Neural progenitor cell (in vitro differentiated cells): ENCODE results near the gene NPRL2. TPM values are rescaled to one million over a fixed set of nuclear protein-coding genes. Genes with fewer than 3 reads are reported as not detected.

Source experiments
- DNase-seq: peaks from one replicate; pipeline ENCODE4 v3.0.0-alpha.2; 2016; ENCODE audit warnings: low spot score
- H2AFZ ChIP-seq: fragments of 200-600 bp; sonication (generic); replicated peaks from 2 replicates; pipeline ENCODE4 v1.6.1; 2016; ENCODE audit warnings: antibody characterized with exemption
- H3F3A ChIP-seq: fragments of 200-600 bp; sonication (generic); 2 replicates; pipeline ENCODE4 v1.6.1; 2016; ENCODE audit warnings: antibody characterized with exemption, low read depth
- H3K27ac ChIP-seq: fragments of 200-600 bp; sonication (generic); 2 replicates; pipeline ENCODE4 v1.5.1; 2016; ENCODE audit warnings: mild to moderate bottlenecking
- H3K27me3 ChIP-seq: fragments of 200-600 bp; sonication (generic); 2 replicates; pipeline ENCODE4 v1.6.1; 2016; ENCODE audit warnings: mild to moderate bottlenecking, moderate library complexity
- H3K36me3 ChIP-seq: fragments of 200-600 bp; sonication (generic); 2 replicates; pipeline ENCODE4 v1.5.1; 2016
- H3K4me1 ChIP-seq: fragments of 200-600 bp; sonication (generic); 2 replicates; pipeline ENCODE4 v1.6.1; 2016; ENCODE audit warnings: mixed run types
- H3K4me2 ChIP-seq: fragments of 200-600 bp; sonication (generic); 2 replicates; pipeline ENCODE4 v1.6.1; 2016
- H3K4me3 ChIP-seq: fragments of 200-600 bp; sonication (generic); 2 replicates; pipeline ENCODE4 v1.5.1; 2016
- H3K79me2 ChIP-seq: fragments of 200-600 bp; sonication (generic); 2 replicates; pipeline ENCODE4 v1.6.1; 2016; ENCODE audit warnings: low read depth
- H3K9ac ChIP-seq: fragments of 200-600 bp; sonication (generic); 2 replicates; pipeline ENCODE4 v1.6.1; 2016
- H3K9me3 ChIP-seq: fragments of 200-600 bp; sonication (generic); 2 replicates; pipeline ENCODE4 v1.5.1; 2016; ENCODE audit warnings: low read depth
- H4K20me1 ChIP-seq: fragments of 200-600 bp; sonication (generic); 2 replicates; pipeline ENCODE4 v1.6.1; 2016; ENCODE audit warnings: low read depth
- H3K27ac Mint-ChIP-seq: 3 replicates; pipeline ENCODE4 v1.8.0; 2021; ENCODE audit warnings: mixed read lengths
- H3K27me3 Mint-ChIP-seq: 2 replicates; pipeline ENCODE4 v1.8.0; 2022; ENCODE audit warnings: low read depth, mild to moderate bottlenecking, inconsistent platforms, moderate library complexity, mixed read lengths; ENCODE audit not compliant: insufficient read depth
- H3K36me3 Mint-ChIP-seq: 3 replicates; pipeline ENCODE4 v1.8.0; 2021; ENCODE audit warnings: mixed read lengths
- H3K4me1 Mint-ChIP-seq: 3 replicates; pipeline ENCODE4 v1.8.0; 2021; ENCODE audit warnings: mixed read lengths
- H3K4me3 Mint-ChIP-seq: 3 replicates; pipeline ENCODE4 v1.8.0; 2021; ENCODE audit warnings: mild to moderate bottlenecking, moderate library complexity, mixed read lengths
- H3K9me3 Mint-ChIP-seq: 3 replicates; pipeline ENCODE4 v1.8.0; 2020; ENCODE audit warnings: mixed read lengths
- EZH2 ChIP-seq: fragments of 200-600 bp; sonication (generic); IDR thresholded peaks from 2 replicates; pipeline ENCODE4 v1.6.1; 2017; ENCODE audit warnings: antibody characterized with exemption, mild to moderate bottlenecking, moderate library complexity
- EZH2phosphoT487 ChIP-seq: fragments of 200-600 bp; sonication (generic); IDR thresholded peaks from 2 replicates; pipeline ENCODE4 v1.6.1; 2017; ENCODE audit warnings: antibody characterized with exemption
- total RNA-seq: library from RNA; depleted of rRNA; stranded (reverse); fragments of >200 nt; gene quantifications from 2 replicates; pipeline ENCODE4 v1.2.3, GENCODE V29; 2015; ENCODE audit warnings: low replicate concordance
- TF ChIP-seq, protein P1 (sequence below): fragments of 200-600 bp; sonication (generic); IDR thresholded peaks from 2 replicates; pipeline ENCODE4 v1.5.1; 2017; ENCODE audit warnings: antibody characterized with exemption, mild to moderate bottlenecking

Gene NPRL2
- total RNA-seq, 1 donor from 2014 or later = 15.5 TPM

DNA sequence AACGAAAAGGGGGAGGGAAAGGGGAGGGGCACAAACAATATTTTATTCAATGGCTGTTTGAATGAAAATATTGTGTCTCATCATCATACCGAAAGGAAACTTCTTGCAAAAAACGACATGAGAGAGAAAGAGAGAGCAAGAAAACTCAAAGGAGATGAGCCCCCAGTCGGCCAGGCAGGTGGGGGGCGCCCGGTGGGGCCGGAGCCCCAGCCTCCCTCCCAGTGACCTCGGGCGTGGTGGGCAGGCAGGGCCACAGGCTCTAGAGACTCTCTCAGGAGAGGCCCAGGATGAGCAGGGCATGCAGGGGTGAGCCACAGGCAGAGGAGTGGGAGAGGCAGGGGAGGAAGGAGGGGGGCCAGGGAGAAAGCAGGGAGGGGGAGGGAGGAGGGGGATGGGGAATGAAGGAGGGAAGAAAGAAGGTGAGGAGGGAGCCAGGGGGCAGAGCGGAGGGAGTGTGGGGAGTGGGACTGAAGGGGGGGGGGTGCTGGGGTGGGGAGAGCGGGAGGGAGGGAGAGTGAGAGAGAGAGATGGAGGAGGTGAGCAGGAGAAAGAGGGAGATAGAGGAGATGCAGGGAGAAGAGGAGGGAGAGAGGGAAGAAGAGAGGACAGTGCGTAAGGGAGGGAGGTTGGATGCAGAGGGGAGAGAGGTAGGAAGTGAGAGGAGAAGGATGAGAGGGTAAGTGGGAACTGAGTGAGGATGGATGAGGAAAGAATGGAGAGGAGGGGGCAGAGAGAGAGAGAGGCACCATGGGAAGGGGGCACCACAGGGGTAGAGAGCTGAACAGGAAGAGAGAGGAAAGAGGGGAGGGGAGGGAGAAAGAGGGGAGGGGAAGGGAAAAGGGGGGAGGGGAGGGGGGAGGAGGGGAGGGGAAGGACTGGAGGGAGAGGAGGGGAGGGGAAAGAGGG, 22.8 kb upstream of the NPRL2 start:
- Histone ChIP-seq H3K4me2 (peak overlapping the region; percentile 1), H3K4me3 (no peak overlapping the region), H3K9me3 (no peaks in the 10 kb centered on the region), H3K79me2 (no peaks in the 10 kb centered on the region), H3F3A (peaks cover 5% of the 10 kb centered on the region), H3K27ac (no peak overlapping the region), H2AFZ (no peak overlapping the region), H3K36me3 (no peaks in the 10 kb centered on the region), H3K27me3 (no peaks in the 10 kb centered on the region), H3K4me1 (peaks cover 32% of the 10 kb centered on the region), H4K20me1 (no peaks in the 10 kb centered on the region), H3K9ac (no peak overlapping the region)
- peak overlapping the region; percentile 57 for H3K4me3 Mint-ChIP-seq
- peak; percentile 53 for DNase-seq
- H3K4me1 Mint-ChIP-seq = peaks cover 46% of the 10 kb centered on the region
- peak overlapping the region; percentile 93 for H3K27ac Mint-ChIP-seq
- no peaks in the 10 kb centered on the region for H3K36me3 Mint-ChIP-seq
- no peaks in the 10 kb centered on the region for H3K9me3 Mint-ChIP-seq
- peaks cover 13% of the 10 kb centered on the region for H3K27me3 Mint-ChIP-seq
- TF ChIP-seq EZH2phosphoT487 (no peak), EZH2 (no peak)
- TF ChIP-seq, protein P1, sequence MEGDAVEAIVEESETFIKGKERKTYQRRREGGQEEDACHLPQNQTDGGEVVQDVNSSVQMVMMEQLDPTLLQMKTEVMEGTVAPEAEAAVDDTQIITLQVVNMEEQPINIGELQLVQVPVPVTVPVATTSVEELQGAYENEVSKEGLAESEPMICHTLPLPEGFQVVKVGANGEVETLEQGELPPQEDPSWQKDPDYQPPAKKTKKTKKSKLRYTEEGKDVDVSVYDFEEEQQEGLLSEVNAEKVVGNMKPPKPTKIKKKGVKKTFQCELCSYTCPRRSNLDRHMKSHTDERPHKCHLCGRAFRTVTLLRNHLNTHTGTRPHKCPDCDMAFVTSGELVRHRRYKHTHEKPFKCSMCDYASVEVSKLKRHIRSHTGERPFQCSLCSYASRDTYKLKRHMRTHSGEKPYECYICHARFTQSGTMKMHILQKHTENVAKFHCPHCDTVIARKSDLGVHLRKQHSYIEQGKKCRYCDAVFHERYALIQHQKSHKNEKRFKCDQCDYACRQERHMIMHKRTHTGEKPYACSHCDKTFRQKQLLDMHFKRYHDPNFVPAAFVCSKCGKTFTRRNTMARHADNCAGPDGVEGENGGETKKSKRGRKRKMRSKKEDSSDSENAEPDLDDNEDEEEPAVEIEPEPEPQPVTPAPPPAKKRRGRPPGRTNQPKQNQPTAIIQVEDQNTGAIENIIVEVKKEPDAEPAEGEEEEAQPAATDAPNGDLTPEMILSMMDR = no peak

DNA sequence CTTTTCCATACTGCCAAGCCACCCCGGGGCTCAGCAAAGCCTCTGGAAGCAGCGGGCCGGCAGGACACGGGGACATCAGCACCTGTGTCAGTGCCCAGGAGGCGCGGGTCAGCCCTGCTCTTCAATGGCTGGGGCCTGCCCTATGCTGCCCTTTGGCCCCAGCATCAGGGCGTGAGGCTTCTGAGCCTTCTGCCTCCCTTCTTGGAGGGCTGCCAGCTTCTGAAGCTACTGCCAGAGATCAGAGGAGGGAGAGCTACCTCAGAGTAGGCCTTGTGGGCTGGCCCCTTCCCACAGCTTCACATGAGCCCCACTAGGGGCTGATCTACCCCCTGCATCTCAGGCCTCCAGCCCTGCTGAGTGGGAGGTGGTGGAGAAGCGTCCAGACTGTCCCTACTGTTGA, 21.8 kb upstream of the NPRL2 start:
- Mint-ChIP-seq H3K36me3 (no peaks in the 10 kb centered on the region), H3K9me3 (no peaks in the 10 kb centered on the region), H3K4me3 (peak overlapping the region; percentile 72), H3K4me1 (peaks cover 47% of the 10 kb centered on the region), H3K27ac (peak overlapping the region; percentile 76), H3K27me3 (peaks cover 13% of the 10 kb centered on the region)
- peaks cover 32% of the 10 kb centered on the region for H3K4me1 ChIP-seq
- H2AFZ ChIP-seq = no peak overlapping the region
- no peak for DNase-seq
- no peaks in the 10 kb centered on the region for H3K9me3 ChIP-seq
- H3K27ac ChIP-seq = peak overlapping the region; percentile 46
- H3K4me2 ChIP-seq = peak overlapping the region; percentile 1
- peaks cover 5% of the 10 kb centered on the region for H3F3A ChIP-seq
- no peak for TF ChIP-seq EZH2phosphoT487
- TF ChIP-seq, protein P1 = peak; percentile 10
- no peaks in the 10 kb centered on the region for H3K27me3 ChIP-seq
- H4K20me1 ChIP-seq = no peaks in the 10 kb centered on the region
- H3K79me2 ChIP-seq = no peaks in the 10 kb centered on the region
- H3K36me3 ChIP-seq = no peaks in the 10 kb centered on the region
- H3K4me3 ChIP-seq = no peak overlapping the region
- H3K9ac ChIP-seq = no peak overlapping the region

DNA sequence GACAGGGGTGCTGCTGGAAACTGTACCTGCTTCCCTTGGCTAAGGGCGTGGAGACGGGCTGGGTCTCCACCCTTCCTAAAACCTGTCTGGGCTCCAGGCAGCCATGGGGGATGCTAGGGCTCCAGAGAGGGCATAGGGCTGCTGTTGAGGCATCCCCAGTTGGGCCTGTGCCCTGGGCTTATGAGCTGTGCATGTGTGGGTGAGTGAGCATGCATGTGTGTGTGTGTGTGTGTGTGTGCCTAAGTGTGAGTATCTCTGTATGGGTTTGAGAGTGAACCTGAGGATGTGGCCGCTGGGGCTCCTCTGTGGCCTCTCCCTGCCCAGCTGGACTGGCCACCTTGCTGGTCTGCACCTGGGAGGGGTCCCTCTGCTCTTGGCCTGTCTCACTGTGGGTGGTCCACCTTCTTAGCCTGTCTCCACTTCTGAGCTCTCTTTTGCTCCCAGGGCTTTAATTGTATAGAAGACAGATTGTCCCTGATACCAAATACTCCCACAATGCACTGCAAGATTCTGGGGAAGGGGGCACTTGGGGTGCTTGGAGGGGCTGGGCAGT, 20.6 kb upstream of the NPRL2 start:
- no peak overlapping the region for H2AFZ ChIP-seq
- no peaks in the 10 kb centered on the region for H3K9me3 ChIP-seq
- H3K27me3 ChIP-seq = peaks cover 3% of the 10 kb centered on the region
- Mint-ChIP-seq H3K4me1 (peaks cover 42% of the 10 kb centered on the region), H3K36me3 (no peaks in the 10 kb centered on the region), H3K4me3 (peak overlapping the region; percentile 58), H3K27me3 (peaks cover 13% of the 10 kb centered on the region), H3K9me3 (no peaks in the 10 kb centered on the region), H3K27ac (peak overlapping the region; percentile 68)
- H3K4me3 ChIP-seq = no peak overlapping the region
- H4K20me1 ChIP-seq = no peaks in the 10 kb centered on the region
- H3K4me1 ChIP-seq = peaks cover 32% of the 10 kb centered on the region
- no peak for TF ChIP-seq EZH2
- TF ChIP-seq EZH2phosphoT487 = no peak
- TF ChIP-seq, protein P1 = no peak
- peaks cover 5% of the 10 kb centered on the region for H3F3A ChIP-seq
- H3K79me2 ChIP-seq = no peaks in the 10 kb centered on the region
- H3K36me3 ChIP-seq = no peaks in the 10 kb centered on the region
- H3K4me2 ChIP-seq = no peak overlapping the region
- H3K27ac ChIP-seq = no peak overlapping the region
- no peak overlapping the region for H3K9ac ChIP-seq
- DNase-seq = no peak
